Coronary artery (tissue), 2 donors: ENCODE measurements around the gene MYO1B.

Experiments
- DNase-seq: peaks from one replicate; pipeline ENCODE4 v3.0.0-alpha.2; 2017; ENCODE audit warnings: low spot score
- H3K27ac ChIP-seq, 2 donors: fragments of 200-600 bp; sonication (generic); one replicate each; pipeline ENCODE4 v1.5.1; 2016 to 2019
- H3K4me3 ChIP-seq: fragments of 200-600 bp; sonication (generic); 2 replicates; pipeline ENCODE4 v1.5.1; 2016; ENCODE audit warnings: mild to moderate bottlenecking, moderate library complexity
- TF ChIP-seq, protein P1 (sequence below): fragments of 200-600 bp; sonication (generic); IDR thresholded peaks from one replicate; pipeline ENCODE4 v1.5.1; 2019; ENCODE audit warnings: antibody characterized with exemption

The MYO1B gene

GRCh38 chr2:191225126-191225525 lies 20.1 kb upstream of the MYO1B start:
- no peak for DNase-seq

DNA sequence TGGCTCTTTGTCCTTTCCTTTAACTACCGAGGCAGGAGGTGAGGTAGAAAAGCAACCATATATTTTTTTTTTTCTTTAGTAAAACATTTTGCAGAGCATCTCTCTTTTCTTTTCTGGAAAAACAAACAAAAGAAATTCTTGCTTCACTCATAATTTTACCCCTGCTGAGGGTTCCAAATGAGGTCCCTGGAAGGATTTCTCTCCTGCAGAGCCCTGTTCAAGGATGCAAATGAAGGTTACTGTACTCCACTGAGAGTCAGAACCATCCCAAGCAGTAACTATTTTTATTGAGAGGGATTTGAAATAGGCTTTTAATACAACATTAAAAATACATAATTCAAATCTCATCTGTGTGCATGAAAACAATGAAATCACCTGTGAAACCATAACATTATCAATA lies 19.5 kb upstream of the MYO1B start:
- no peak overlapping the region for H3K4me3 ChIP-seq
- H3K27ac ChIP-seq, result no peak overlapping the region
- TF ChIP-seq, protein P1, sequence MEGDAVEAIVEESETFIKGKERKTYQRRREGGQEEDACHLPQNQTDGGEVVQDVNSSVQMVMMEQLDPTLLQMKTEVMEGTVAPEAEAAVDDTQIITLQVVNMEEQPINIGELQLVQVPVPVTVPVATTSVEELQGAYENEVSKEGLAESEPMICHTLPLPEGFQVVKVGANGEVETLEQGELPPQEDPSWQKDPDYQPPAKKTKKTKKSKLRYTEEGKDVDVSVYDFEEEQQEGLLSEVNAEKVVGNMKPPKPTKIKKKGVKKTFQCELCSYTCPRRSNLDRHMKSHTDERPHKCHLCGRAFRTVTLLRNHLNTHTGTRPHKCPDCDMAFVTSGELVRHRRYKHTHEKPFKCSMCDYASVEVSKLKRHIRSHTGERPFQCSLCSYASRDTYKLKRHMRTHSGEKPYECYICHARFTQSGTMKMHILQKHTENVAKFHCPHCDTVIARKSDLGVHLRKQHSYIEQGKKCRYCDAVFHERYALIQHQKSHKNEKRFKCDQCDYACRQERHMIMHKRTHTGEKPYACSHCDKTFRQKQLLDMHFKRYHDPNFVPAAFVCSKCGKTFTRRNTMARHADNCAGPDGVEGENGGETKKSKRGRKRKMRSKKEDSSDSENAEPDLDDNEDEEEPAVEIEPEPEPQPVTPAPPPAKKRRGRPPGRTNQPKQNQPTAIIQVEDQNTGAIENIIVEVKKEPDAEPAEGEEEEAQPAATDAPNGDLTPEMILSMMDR, result no peak
- DNase-seq, result no peak

More at GRCh38 chr2:191225126-191225525, 20.1 kb upstream of the MYO1B start:
- TF ChIP-seq, protein P1, result no peak
- Histone ChIP-seq H3K4me3 (no peak overlapping the region), H3K27ac (no peak overlapping the region)

- Histone ChIP-seq H3K27ac (no peak overlapping the region), H3K4me3 (no peak overlapping the region)
- TF ChIP-seq, protein P1, result no peak
- DNase-seq, result no peak
Measured at GRCh38 chr2:191226196-191226595, 19.0 kb upstream of the MYO1B start.

DNA sequence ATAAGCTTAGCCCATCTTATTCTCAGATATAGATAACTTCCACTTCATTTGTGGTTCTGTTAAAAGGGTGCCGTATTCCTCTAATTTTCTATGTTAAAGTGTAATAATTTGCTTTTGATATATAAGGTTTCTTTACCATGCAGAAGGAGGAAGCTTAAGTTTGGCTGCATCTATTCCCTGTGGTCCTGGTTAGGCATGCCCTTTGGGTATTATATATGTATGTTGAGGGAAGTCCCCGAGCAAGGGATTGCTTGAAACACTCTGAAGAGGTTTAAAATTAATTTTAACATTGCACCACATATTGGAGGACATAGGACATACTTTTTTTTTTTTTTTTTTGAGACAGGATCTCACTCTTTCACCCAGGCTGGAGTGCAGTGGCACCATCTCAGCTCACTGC lies 16.9 kb upstream of the MYO1B start:
- no peak overlapping the region for H3K27ac ChIP-seq
- TF ChIP-seq, protein P1, result no peak
- H3K4me3 ChIP-seq, result no peak overlapping the region
- DNase-seq, result no peak

DNA sequence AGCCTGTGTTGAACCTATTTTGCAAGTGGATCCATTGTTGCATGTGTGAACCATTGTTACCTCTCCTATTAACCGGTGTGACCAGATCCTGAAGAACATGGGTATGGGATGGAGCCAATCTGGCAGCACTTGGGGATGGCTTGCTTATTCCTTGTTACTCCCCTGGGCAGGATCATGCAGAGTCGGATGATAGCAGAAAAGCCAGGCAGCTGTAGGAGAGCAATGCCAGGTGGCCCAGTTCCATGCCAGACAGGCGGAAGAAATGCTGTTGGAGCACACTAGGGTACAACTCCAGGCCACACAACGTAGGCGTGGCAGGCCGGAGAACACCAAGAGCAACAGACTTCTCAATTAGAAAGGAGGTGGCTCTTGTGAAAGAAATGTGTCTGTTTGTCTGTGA lies 16.3 kb upstream of the MYO1B start:
- Histone ChIP-seq H3K27ac (no peak overlapping the region), H3K4me3 (no peak overlapping the region)
- DNase-seq, result no peak
- TF ChIP-seq, protein P1, result no peak

GRCh38 chr2:191230174-191230573 lies 15.0 kb upstream of the MYO1B start:
- DNase-seq, result no peak
- TF ChIP-seq, protein P1, result no peak
- H3K4me3 ChIP-seq, result no peak overlapping the region
- H3K27ac ChIP-seq, result no peak overlapping the region

DNA sequence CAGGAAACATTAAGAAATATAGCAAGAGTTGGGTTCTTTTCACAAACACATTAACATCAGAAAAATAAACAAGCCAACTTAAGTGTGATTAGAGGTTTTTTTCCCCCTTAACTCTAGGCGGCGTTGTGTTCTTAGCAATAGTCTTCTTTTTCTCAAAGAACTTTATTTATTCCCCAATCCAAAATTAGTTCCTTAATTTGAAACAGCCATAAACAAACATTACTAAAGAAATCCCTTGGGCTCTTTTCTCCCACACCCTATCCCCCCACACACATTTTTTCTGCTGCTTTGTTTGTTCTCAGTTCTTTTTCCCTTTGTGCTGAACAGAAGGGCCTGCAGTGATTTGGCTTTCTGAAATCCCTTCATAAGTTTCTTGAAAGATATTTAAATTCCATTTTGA lies 13.2 kb upstream of the MYO1B start:
- no peak overlapping the region for H3K27ac ChIP-seq
- TF ChIP-seq, protein P1, result no peak

More for the DNA sequence above, 13.2 kb upstream of the MYO1B start:
- no peak for DNase-seq
- no peak overlapping the region for H3K4me3 ChIP-seq
